Measurements from ENCODE around the gene AVPI1.

Gene AVPI1

DNA sequence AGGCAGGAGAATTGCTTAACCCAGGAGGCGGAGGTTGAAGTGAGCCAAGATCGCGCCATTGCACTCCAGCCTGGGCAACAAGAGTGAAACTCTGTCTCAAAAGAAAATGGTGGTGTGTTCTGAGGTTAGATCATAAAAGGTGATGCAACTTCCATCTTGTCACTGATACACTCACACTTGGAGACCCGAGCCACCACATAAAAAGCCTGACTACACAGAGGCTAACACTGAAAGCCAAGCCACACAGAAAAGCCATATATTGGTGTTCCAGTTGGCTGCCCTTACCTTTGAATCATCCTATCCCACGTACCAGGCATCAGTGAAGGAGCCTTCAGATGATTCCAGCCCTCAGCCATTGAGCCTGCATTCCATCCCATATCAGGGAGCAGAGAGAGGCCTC lies 57.8 kb downstream of the AVPI1 start:
- FAIRE-seq (no peak), DNase-seq (ENCODE audit: insufficient read length) (no peak)
- TF ChIP-seq TAF1 (IDR thresholded peaks at IDR 0.05; ENCODE audit: borderline replicate concordance, low read depth, low read length), result no peak
- no peak for TF ChIP-seq POLR2A (IDR thresholded peaks at IDR 0.05; ENCODE audit: low read depth, low read length)
- no peak for TF ChIP-seq POLR2AphosphoS5 (IDR thresholded peaks at IDR 0.05; ENCODE audit: low read depth, low read length)

DNA sequence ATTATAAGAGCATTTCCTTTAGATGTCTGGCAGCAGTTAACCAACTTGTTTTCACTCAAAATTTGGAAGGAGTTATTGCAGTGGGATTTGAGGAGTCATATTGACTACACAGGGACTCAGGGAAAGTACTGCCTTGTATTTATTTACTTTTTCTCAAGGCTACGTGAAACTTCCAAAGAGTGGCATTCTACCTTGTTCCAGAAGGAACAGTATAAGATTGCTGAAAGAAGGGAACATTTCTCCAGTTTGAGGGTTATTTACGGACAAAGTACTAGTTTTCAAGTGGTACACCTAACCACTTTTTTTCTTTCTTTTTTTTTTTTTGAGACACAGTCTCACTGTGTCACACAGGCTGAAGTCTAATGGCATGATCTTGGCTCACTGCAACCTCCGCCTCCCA lies 58.8 kb downstream of the AVPI1 start:
- TF ChIP-seq TAF1 (IDR thresholded peaks at IDR 0.05; ENCODE audit: borderline replicate concordance, low read depth, low read length), result no peak
- TF ChIP-seq POLR2A (IDR thresholded peaks at IDR 0.05; ENCODE audit: low read depth, low read length), result no peak
- no peak for TF ChIP-seq POLR2AphosphoS5 (IDR thresholded peaks at IDR 0.05; ENCODE audit: low read depth, low read length)
- DNase-seq (ENCODE audit: insufficient read length), result no peak
- no peak for FAIRE-seq

DNA sequence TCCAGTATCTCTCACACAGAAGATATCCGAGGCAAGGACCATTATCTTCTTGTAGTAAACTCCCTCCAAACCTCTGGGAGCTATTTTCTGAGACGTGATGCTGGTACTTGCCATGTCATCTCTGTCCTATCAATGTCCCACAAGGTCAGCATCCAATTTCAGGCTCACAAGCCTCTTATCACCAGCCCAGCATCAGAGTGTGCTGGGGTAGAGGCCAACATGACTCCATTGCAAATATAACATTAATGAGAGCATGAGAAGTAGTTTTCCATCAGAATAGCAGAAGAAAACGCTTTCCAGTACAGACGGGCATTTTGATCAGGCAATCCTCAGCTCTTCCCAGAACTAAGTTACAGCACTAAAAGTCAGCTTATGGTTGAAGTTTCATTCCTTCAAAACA lies 59.3 kb downstream of the AVPI1 start:
- no peak for DNase-seq (ENCODE audit: insufficient read length)

More for the DNA sequence above, 59.3 kb downstream of the AVPI1 start:
- no peak for TF ChIP-seq POLR2AphosphoS5 (IDR thresholded peaks at IDR 0.05; ENCODE audit: low read depth, low read length)
- TF ChIP-seq POLR2A (IDR thresholded peaks at IDR 0.05; ENCODE audit: low read depth, low read length), result no peak
- no peak for TF ChIP-seq TAF1 (IDR thresholded peaks at IDR 0.05; ENCODE audit: borderline replicate concordance, low read depth, low read length)
- FAIRE-seq, result no peak

All from GM12892 (cell line).